A673 (cell line): Measurements from ENCODE around the gene SARDH.

Source experiments
- EZH2 ChIP-seq: fragments of 200-600 bp; sonication (generic); IDR thresholded peaks from 2 replicates; pipeline ENCODE4 v1.6.1; 2017; ENCODE audit warnings: borderline replicate concordance, low read depth, mild to moderate bottlenecking, mixed read lengths, antibody characterized with exemption, low read length; ENCODE audit not compliant: poor library complexity, severe bottlenecking
- TF ChIP-seq, protein P1 (sequence below): fragments of 300-800, 200-600 bp; sonication (generic); conservative IDR thresholded peaks from 2 replicates; pipeline ENCODE4 v1.5.1; 2017; ENCODE audit warnings: low read depth, mild to moderate bottlenecking, antibody characterized with exemption, low read length, moderate library complexity, mixed read lengths

DNA sequence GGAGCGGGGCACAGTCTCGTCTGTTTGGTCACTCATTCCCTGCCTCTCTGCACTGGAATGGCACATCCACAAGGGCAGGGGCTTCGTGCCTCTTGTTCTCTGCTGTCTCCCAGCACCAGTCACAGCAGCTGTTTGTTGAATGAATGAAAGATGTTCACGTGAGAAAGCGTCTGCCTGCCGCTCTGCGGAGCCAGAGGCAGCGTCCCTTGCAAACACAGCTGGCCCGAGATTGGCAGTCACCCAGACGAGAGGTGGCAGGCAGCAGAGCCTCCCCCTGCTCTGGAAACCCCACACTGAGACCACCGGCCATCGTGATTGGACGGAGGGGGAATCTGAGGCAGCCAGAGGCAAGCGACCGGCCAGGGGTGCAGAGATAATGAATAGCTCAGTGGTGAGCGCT is 123.0 kb downstream of the SARDH start:
- TF ChIP-seq EZH2, result no peak
- TF ChIP-seq, protein P1, sequence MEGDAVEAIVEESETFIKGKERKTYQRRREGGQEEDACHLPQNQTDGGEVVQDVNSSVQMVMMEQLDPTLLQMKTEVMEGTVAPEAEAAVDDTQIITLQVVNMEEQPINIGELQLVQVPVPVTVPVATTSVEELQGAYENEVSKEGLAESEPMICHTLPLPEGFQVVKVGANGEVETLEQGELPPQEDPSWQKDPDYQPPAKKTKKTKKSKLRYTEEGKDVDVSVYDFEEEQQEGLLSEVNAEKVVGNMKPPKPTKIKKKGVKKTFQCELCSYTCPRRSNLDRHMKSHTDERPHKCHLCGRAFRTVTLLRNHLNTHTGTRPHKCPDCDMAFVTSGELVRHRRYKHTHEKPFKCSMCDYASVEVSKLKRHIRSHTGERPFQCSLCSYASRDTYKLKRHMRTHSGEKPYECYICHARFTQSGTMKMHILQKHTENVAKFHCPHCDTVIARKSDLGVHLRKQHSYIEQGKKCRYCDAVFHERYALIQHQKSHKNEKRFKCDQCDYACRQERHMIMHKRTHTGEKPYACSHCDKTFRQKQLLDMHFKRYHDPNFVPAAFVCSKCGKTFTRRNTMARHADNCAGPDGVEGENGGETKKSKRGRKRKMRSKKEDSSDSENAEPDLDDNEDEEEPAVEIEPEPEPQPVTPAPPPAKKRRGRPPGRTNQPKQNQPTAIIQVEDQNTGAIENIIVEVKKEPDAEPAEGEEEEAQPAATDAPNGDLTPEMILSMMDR, result no peak
